Cardiac septum (tissue), 1 donor: Measurements from ENCODE around the gene CEACAM6. TPM values are rescaled to one million over a fixed set of nuclear protein-coding genes. Genes with fewer than 3 reads are reported as not detected.
A peak's percentile ranks its signal among the peaks of the same experiment; 100 is the strongest.

ENCODE experiments used
- DNase-seq: peaks from one replicate; pipeline ENCODE4 v3.0.0-alpha.2; 2020; ENCODE audit warnings: low spot score
- intact Hi-C: fragments of 100-400 bp; cut with DNase I; formaldehyde crosslinking; loops from one replicate; pipeline ENCODE4 v1.14.0; 2022
- total RNA-seq: library from RNA; stranded (reverse); fragmentation: NEBNext Ultra II Directional; extraction: Animal tissue kit (Norgen Biotek cat#: 25700); gene quantifications from one replicate; pipeline ENCODE4 v1.2.1, GENCODE V29; 2021
- donor health status: DM: no; HTN: no; CAD: no.

The CEACAM6 gene
- total RNA-seq, 1 donor from 2014 or later = 0.16 TPM

GRCh38 chr19:41792513-41793413, 37.4 kb downstream of the CEACAM6 start:
- intact Hi-C loops = no loop called here
- DNase-seq = no peak

- DNase-seq = no peak
- intact Hi-C loops = no loop called here
These were observed 38.0 kb downstream of the CEACAM6 start for GRCh38 chr19:41793414-41793727.

- DNase-seq = no peak
- intact Hi-C loops = no loop called here
These were observed 39.7 kb downstream of the CEACAM6 start for GRCh38 chr19:41795031-41795461.

- peak; percentile 83 for DNase-seq
- intact Hi-C loops = no loop called here
These were observed 41.0 kb downstream of the CEACAM6 start, which contains the start of gene CEACAM3 for GRCh38 chr19:41796362-41796761. Gene CEACAM3 (plus strand): TSS chr19:41796587. CDS start chr19:41796678, 91 bp downstream.

- no peak for DNase-seq
- intact Hi-C loops = no loop called here
These were observed 41.6 kb downstream of the CEACAM6 start for GRCh38 chr19:41796901-41797300.

GRCh38 chr19:41799444-41800000, 44.2 kb downstream of the CEACAM6 start:
- no peak for DNase-seq
- intact Hi-C loops = no loop called here

GRCh38 chr19:41801031-41801430, 45.7 kb downstream of the CEACAM6 start:
- intact Hi-C loops = no loop called here
- no peak for DNase-seq

- intact Hi-C loops = no loop called here
- DNase-seq = no peak
These were observed 46.5 kb downstream of the CEACAM6 start for GRCh38 chr19:41801792-41802211.

GRCh38 chr19:41802770-41803169, 47.4 kb downstream of the CEACAM6 start:
- intact Hi-C loops = no loop called here
- DNase-seq = peak; percentile 70

GRCh38 chr19:41804336-41804735, 49.0 kb downstream of the CEACAM6 start:
- intact Hi-C loops = no loop called here
- DNase-seq = peak; percentile 6

- intact Hi-C loops = no loop called here
- DNase-seq = no peak
These were observed 51.8 kb downstream of the CEACAM6 start for GRCh38 chr19:41807176-41807575.

- DNase-seq = peak; percentile 91
- intact Hi-C loops = no loop called here
These were observed 53.6 kb downstream of the CEACAM6 start for GRCh38 chr19:41808663-41809566.

GRCh38 chr19:41810301-41810700, 55.0 kb downstream of the CEACAM6 start:
- peak; percentile 71 for DNase-seq
- intact Hi-C loops = no loop called here

GRCh38 chr19:41811036-41811435, 55.7 kb downstream of the CEACAM6 start:
- intact Hi-C loops = no loop called here
- peak; percentile 83 for DNase-seq

GRCh38 chr19:41811981-41812380, 56.7 kb downstream of the CEACAM6 start:
- DNase-seq = peak; percentile 56
- intact Hi-C loops = no loop called here

- peak; percentile 68 for DNase-seq
- intact Hi-C loops = no loop called here
These were observed 58.6 kb downstream of the CEACAM6 start for GRCh38 chr19:41813911-41814310.

- intact Hi-C loops = no loop called here
- DNase-seq = no peak
These were observed 60.0 kb downstream of the CEACAM6 start for GRCh38 chr19:41815301-41815700.

GRCh38 chr19:41816761-41817160, 61.4 kb downstream of the CEACAM6 start:
- intact Hi-C loops = no loop called here
- no peak for DNase-seq

GRCh38 chr19:41821003-41821735, 65.8 kb downstream of the CEACAM6 start:
- intact Hi-C loops = no loop called here
- no peak for DNase-seq
